Activated T-cell treated with anti-CD3 and anti-CD28 coated beads, Interleukin-2, amount 50 U/mL, for 24 hours (primary cell): ENCODE data around the gene TTC29.
A peak's percentile ranks its signal among the peaks of the same experiment; 100 is the strongest.

Experiments used
- DNase-seq: peaks from one replicate; pipeline ENCODE4 v3.0.0-alpha.2; 2020
- H3K27ac Mint-ChIP-seq: 2 replicates; pipeline ENCODE4 v1.8.0; 2020; ENCODE audit warnings: mild to moderate bottlenecking, mixed read lengths
- H3K27me3 Mint-ChIP-seq: 2 replicates; pipeline ENCODE4 v1.8.0; 2020; ENCODE audit warnings: mixed read lengths
- H3K36me3 Mint-ChIP-seq: 2 replicates; pipeline ENCODE4 v1.8.0; 2020; ENCODE audit warnings: low read depth, mixed read lengths
- H3K4me1 Mint-ChIP-seq: 2 replicates; pipeline ENCODE4 v1.8.0; 2020; ENCODE audit warnings: low read depth, mixed read lengths
- H3K4me3 Mint-ChIP-seq: 2 replicates; pipeline ENCODE4 v1.8.0; 2020; ENCODE audit warnings: mild to moderate bottlenecking, moderate library complexity, mixed read lengths
- H3K9me3 Mint-ChIP-seq: 2 replicates; pipeline ENCODE4 v1.8.0; 2020; ENCODE audit warnings: mixed read lengths

Gene TTC29, protein sequence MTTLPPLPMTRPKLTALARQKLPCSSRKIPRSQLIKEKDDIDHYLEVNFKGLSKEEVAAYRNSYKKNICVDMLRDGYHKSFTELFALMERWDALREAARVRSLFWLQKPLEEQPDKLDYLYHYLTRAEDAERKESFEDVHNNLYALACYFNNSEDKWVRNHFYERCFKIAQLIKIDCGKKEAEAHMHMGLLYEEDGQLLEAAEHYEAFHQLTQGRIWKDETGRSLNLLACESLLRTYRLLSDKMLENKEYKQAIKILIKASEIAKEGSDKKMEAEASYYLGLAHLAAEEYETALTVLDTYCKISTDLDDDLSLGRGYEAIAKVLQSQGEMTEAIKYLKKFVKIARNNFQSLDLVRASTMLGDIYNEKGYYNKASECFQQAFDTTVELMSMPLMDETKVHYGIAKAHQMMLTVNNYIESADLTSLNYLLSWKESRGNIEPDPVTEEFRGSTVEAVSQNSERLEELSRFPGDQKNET

GRCh38 chr4:146945556-146946374 is at the start of gene TTC29:
TTC29 (minus strand) TSS chr4:146945864; CDS start chr4:146939895, 5,969 bp downstream.
- Mint-ChIP-seq H3K4me3 (peak within 1 kb of the TSS; percentile 77), H3K27me3 (peaks cover 20% of the 10 kb centered on the region), H3K4me1 (peaks cover 26% of the 10 kb centered on the region), H3K27ac (no peak within 1 kb of the TSS), H3K9me3 (no peaks in the 10 kb centered on the region), H3K36me3 (no peaks in the 10 kb centered on the region)
- DNase-seq = peak; percentile 91

- Mint-ChIP-seq H3K27ac (no peak overlapping the region), H3K4me1 (no peaks in the 10 kb centered on the region), H3K4me3 (no peak overlapping the region), H3K9me3 (no peaks in the 10 kb centered on the region), H3K27me3 (no peaks in the 10 kb centered on the region), H3K36me3 (no peaks in the 10 kb centered on the region)
- no peak for DNase-seq
Observed at GRCh38 chr4:146981651-146982050, 36.0 kb upstream of the TTC29 start.

GRCh38 chr4:146978641-146979040 is 33.0 kb upstream of the TTC29 start:
- H3K27ac Mint-ChIP-seq = no peak overlapping the region
- peaks cover 13% of the 10 kb centered on the region for H3K27me3 Mint-ChIP-seq
- DNase-seq = no peak
- no peak overlapping the region for H3K4me3 Mint-ChIP-seq
- H3K9me3 Mint-ChIP-seq = no peaks in the 10 kb centered on the region
- H3K36me3 Mint-ChIP-seq = no peaks in the 10 kb centered on the region
- H3K4me1 Mint-ChIP-seq = no peaks in the 10 kb centered on the region

DNA sequence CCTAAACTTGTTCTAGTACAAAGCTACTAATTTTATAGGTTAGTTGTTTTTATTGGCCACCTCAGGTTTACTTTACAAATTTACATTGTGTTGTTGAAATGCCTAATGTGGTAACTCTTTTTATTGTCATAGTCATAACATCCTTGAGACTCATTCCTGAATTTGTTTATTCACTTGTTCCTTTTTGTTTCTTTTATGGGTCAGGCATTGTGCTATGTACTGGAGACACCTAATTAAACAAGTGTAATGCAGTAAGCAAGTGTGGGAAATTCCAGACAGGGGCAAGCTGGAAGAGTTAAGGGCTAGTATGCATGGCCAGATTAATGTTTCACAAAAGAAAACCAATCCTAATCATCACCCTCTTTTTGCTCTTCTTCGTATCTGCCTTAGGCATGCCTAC is 30.5 kb upstream of the TTC29 start:
- no peaks in the 10 kb centered on the region for H3K36me3 Mint-ChIP-seq
- peaks cover 24% of the 10 kb centered on the region for H3K27me3 Mint-ChIP-seq
- H3K4me3 Mint-ChIP-seq = no peak overlapping the region
- DNase-seq = no peak
- H3K9me3 Mint-ChIP-seq = no peaks in the 10 kb centered on the region
- no peaks in the 10 kb centered on the region for H3K4me1 Mint-ChIP-seq
- H3K27ac Mint-ChIP-seq = no peak overlapping the region

GRCh38 chr4:146975527-146975926 is 29.9 kb upstream of the TTC29 start:
- H3K27me3 Mint-ChIP-seq = peaks cover 24% of the 10 kb centered on the region
- no peak overlapping the region for H3K27ac Mint-ChIP-seq
- DNase-seq = no peak
- H3K9me3 Mint-ChIP-seq = no peaks in the 10 kb centered on the region
- no peak overlapping the region for H3K4me3 Mint-ChIP-seq
- no peaks in the 10 kb centered on the region for H3K36me3 Mint-ChIP-seq
- H3K4me1 Mint-ChIP-seq = no peaks in the 10 kb centered on the region

DNA sequence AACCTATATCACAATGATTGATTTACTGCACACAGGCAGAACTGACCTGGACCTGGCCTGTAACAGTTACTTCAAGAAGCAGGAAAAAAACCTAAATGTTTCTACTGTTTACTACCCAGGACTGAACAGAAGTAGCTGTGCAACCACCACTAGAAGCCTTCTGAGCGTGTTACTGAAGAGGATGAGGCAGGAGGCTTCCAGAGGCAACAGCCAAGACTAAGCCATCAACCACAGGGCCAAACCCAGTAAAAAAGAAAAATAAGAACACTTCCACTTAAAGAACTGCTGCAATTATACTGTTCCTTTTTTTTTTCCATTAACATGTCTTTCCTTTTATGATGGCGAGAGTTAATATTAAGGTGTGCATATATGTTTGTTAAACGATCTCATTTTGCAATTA is 29.4 kb upstream of the TTC29 start:
- no peaks in the 10 kb centered on the region for H3K9me3 Mint-ChIP-seq
- DNase-seq = no peak
- H3K36me3 Mint-ChIP-seq = no peaks in the 10 kb centered on the region
- no peak overlapping the region for H3K4me3 Mint-ChIP-seq
- H3K4me1 Mint-ChIP-seq = no peaks in the 10 kb centered on the region
- H3K27ac Mint-ChIP-seq = no peak overlapping the region
- H3K27me3 Mint-ChIP-seq = peaks cover 24% of the 10 kb centered on the region

DNA sequence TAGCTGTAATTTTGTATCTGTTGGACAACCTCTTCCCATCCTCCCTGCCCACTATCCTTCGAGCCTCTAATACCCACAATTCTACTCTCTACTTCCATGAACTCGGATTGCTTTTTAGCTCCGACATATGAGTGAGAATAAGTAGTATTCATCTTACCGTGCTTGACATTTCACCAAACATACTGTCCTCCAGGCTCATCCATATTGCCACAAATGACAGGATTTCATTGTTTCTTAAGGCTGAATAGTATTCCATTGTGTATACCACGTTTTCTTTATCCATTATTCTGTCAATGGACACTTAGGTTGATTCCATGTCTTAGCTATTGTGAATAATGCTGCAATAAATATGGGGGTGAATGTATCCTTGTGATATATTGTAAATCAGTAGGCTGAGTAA is 26.4 kb upstream of the TTC29 start:
- H3K4me3 Mint-ChIP-seq = no peak overlapping the region

GRCh38 chr4:146969126-146969525 is 23.5 kb upstream of the TTC29 start:
- H3K4me1 Mint-ChIP-seq = no peaks in the 10 kb centered on the region
- no peaks in the 10 kb centered on the region for H3K9me3 Mint-ChIP-seq
- H3K4me3 Mint-ChIP-seq = no peak overlapping the region
- H3K27me3 Mint-ChIP-seq = peaks cover 18% of the 10 kb centered on the region
- no peak for DNase-seq
- H3K27ac Mint-ChIP-seq = no peak overlapping the region
- no peaks in the 10 kb centered on the region for H3K36me3 Mint-ChIP-seq

More for the DNA sequence above, 26.4 kb upstream of the TTC29 start:
- H3K36me3 Mint-ChIP-seq = no peaks in the 10 kb centered on the region
- H3K27me3 Mint-ChIP-seq = peaks cover 24% of the 10 kb centered on the region
- no peaks in the 10 kb centered on the region for H3K4me1 Mint-ChIP-seq
- no peak for DNase-seq
- H3K9me3 Mint-ChIP-seq = no peaks in the 10 kb centered on the region
- no peak overlapping the region for H3K27ac Mint-ChIP-seq

DNA sequence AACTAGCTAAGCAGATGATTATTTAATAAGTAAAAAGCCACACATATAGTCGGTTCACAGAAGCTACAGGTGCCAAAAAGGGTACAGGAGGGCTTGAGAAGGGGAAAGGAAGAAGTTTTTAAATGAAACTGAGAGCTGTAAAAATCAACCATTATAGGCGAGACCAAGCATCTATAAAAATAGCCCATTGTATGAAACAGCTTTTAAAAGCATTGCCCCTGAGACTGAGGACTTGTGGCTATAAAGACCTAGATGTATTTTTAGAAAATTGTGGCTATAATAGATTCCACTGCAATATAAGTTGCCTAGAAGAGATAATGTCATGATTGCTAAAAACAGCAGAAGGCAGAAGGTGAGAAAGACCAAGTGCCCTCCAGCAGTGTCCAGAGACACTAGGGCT is 15.0 kb upstream of the TTC29 start:
- DNase-seq = no peak
- H3K4me1 Mint-ChIP-seq = no peaks in the 10 kb centered on the region
- H3K9me3 Mint-ChIP-seq = no peaks in the 10 kb centered on the region
- no peak overlapping the region for H3K4me3 Mint-ChIP-seq
- no peak overlapping the region for H3K27ac Mint-ChIP-seq
- H3K36me3 Mint-ChIP-seq = no peaks in the 10 kb centered on the region
- peaks cover 30% of the 10 kb centered on the region for H3K27me3 Mint-ChIP-seq

DNA sequence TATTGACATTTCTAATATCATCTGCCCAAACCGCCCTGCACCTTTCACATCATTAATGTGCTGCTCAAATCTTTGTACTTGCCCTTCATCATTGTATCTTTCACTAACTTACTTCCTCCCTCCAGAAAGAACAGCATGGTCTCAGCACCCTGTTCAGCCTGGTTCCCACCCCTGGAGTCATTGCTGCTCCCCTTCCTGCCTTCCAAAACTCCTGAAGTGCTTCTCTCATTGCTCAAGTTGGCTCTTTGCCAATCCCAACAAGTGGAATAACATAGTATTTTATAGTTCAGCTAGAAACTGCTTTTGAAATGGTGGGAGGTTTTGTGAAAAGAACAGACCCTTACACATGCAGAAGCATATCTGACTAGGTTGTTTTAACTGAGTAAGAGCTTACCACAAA is 14.0 kb upstream of the TTC29 start:
- H3K4me3 Mint-ChIP-seq = no peak overlapping the region
- no peaks in the 10 kb centered on the region for H3K36me3 Mint-ChIP-seq
- no peak for DNase-seq
- H3K27me3 Mint-ChIP-seq = peaks cover 34% of the 10 kb centered on the region
- H3K4me1 Mint-ChIP-seq = no peaks in the 10 kb centered on the region
- H3K27ac Mint-ChIP-seq = no peak overlapping the region
- H3K9me3 Mint-ChIP-seq = no peaks in the 10 kb centered on the region

- Mint-ChIP-seq H3K4me3 (no peak overlapping the region), H3K36me3 (no peaks in the 10 kb centered on the region), H3K27me3 (peaks cover 39% of the 10 kb centered on the region), H3K27ac (no peak overlapping the region), H3K9me3 (no peaks in the 10 kb centered on the region), H3K4me1 (no peaks in the 10 kb centered on the region)
- DNase-seq = no peak
Observed at GRCh38 chr4:146957237-146957636, 11.6 kb upstream of the TTC29 start.

GRCh38 chr4:146952896-146953295 is 7.2 kb upstream of the TTC29 start:
- H3K27me3 Mint-ChIP-seq = peaks cover 33% of the 10 kb centered on the region
- H3K27ac Mint-ChIP-seq = no peak overlapping the region

GRCh38 chr4:146949559-146949958 is 3.9 kb upstream of the TTC29 start:
- Mint-ChIP-seq H3K4me3 (no peak overlapping the region), H3K36me3 (no peaks in the 10 kb centered on the region), H3K27me3 (peaks cover 24% of the 10 kb centered on the region)

More at GRCh38 chr4:146952896-146953295, 7.2 kb upstream of the TTC29 start:
- DNase-seq = no peak
- H3K36me3 Mint-ChIP-seq = no peaks in the 10 kb centered on the region
- H3K4me3 Mint-ChIP-seq = no peak overlapping the region
- no peaks in the 10 kb centered on the region for H3K4me1 Mint-ChIP-seq
- H3K9me3 Mint-ChIP-seq = no peaks in the 10 kb centered on the region

DNA sequence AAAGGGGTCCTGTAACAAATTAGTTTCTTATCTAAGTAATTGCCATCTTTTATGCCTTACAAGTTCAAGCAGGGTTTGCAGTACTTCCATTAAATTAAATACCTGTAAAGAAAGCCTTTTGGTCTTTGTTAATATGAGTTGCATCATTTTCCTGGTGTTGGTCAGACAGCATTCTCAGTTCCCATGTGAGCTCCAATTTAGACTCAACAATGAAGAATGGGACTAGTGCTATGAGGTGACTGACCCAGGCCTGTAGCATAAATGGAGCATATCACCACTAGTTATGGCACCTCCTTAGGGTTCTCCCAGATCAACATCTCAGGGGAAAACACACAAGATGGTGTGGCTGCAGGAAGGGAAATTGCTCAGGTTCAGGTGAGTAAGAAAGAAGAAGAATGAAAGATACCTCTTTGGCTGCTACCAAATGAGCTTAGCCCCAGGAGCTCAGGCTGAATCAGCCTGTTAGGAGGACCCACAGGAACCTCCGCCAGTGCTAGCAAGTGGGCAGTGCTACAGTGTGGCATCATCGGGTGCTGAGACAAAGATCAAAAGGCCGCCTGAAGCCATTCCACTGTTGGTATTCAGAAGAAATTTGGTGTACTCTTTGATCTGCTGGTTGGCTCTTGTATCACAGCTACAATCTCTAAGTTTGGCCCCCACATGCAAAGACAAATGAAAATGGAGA is 1.8 kb downstream of the TTC29 start:
- H3K27me3 Mint-ChIP-seq = peaks cover 15% of the 10 kb centered on the region
- H3K4me3 Mint-ChIP-seq = no peak overlapping the region
- H3K36me3 Mint-ChIP-seq = no peaks in the 10 kb centered on the region
- peaks cover 26% of the 10 kb centered on the region for H3K4me1 Mint-ChIP-seq
- H3K9me3 Mint-ChIP-seq = no peaks in the 10 kb centered on the region
- H3K27ac Mint-ChIP-seq = no peak overlapping the region
- no peak for DNase-seq

More at GRCh38 chr4:146949559-146949958, 3.9 kb upstream of the TTC29 start:
- no peaks in the 10 kb centered on the region for H3K9me3 Mint-ChIP-seq
- peaks cover 26% of the 10 kb centered on the region for H3K4me1 Mint-ChIP-seq
- DNase-seq = no peak
- H3K27ac Mint-ChIP-seq = no peak overlapping the region
